Left lung (tissue), 10 donors: Measurements from ENCODE around the gene COL15A1. TPM values are rescaled to one million over a fixed set of nuclear protein-coding genes. Genes with fewer than 3 reads are reported as not detected.

Experiments used
- ATAC-seq: fragments of 200-7000 bp; cut with Tn5 transposase; one replicate; pipeline ENCODE4 v1.9.1; 2020; ENCODE audit warnings: moderate library complexity
- DNase-seq, 4 donors: peaks; one replicate each; pipeline ENCODE4 v3.0.0-alpha.2; 2013 to 2020
- H3K27ac ChIP-seq, 2 donors: fragments of 200-600 bp; sonication (generic) in 1 of 2; one replicate each; pipeline versions ENCODE4 v1.5.0 to v1.8.0; 2020 to 2021
- H3K27me3 ChIP-seq, 2 donors: fragments of 200-600 bp; sonication (generic) in 1 of 2; one replicate each; pipeline versions ENCODE4 v1.5.0 to v1.8.0; 2020 to 2021
- H3K36me3 ChIP-seq, 2 donors: fragments of 200-600 bp; sonication (generic) in 1 of 2; one replicate each; pipeline versions ENCODE4 v1.5.0 to v1.8.0; 2020 to 2021
- H3K4me1 ChIP-seq, 2 donors: fragments of 200-600 bp; one replicate each; pipeline ENCODE4 v1.8.0; 2021
- H3K4me3 ChIP-seq, 2 donors: fragments of 200-600 bp; sonication (generic) in 1 of 2; one replicate each; pipeline versions ENCODE4 v1.5.0 to v1.8.0; 2020 to 2021; ENCODE audit warnings: mild to moderate bottlenecking in 1 of 2
- H3K9me3 ChIP-seq, 2 donors: fragments of 200-600 bp; sonication (generic) in 1 of 2; one replicate each; pipeline versions ENCODE4 v1.5.0 to v1.8.0; 2020 to 2021
- intact Hi-C, 2 donors: fragments of 100-400 bp; cut with DNase I; formaldehyde crosslinking; loops; one replicate each; pipeline versions ENCODE4 v1.11.2 to v1.14.2; 2022
- polyA plus RNA-seq, 6 donors: library from polyadenylated mRNA; unstranded; fragments of 120-200 nt; gene quantifications; one replicate each; pipeline ENCODE4 v1.2.1, GENCODE V29; 2013; ENCODE audit not compliant: insufficient read length in 6 of 6
- total RNA-seq, 2 donors: library from RNA; stranded (reverse); fragmentation: NEBNext Ultra II Directional; extraction: Animal tissue kit (Norgen Biotek cat#: 25700); gene quantifications; one replicate each; pipeline ENCODE4 v1.2.1, GENCODE V29; 2021
- TF ChIP-seq, protein P1 (sequence below), 2 donors: fragments of 200-600 bp; sonication (generic) in 1 of 2; IDR thresholded peaks; one replicate each; pipeline versions ENCODE4 v1.5.0 to v1.8.0; 2021; ENCODE audit warnings: antibody characterized with exemption in 2 of 2
- donor health status: DM: no; HTN: yes; CAD: no.
- donor health status: DM: no; HTN: no; CAD: no.

Gene COL15A1
- total and polyA plus RNA-seq, 8 donors: 2.4 to 58.4 (median 7.4) TPM

DNA sequence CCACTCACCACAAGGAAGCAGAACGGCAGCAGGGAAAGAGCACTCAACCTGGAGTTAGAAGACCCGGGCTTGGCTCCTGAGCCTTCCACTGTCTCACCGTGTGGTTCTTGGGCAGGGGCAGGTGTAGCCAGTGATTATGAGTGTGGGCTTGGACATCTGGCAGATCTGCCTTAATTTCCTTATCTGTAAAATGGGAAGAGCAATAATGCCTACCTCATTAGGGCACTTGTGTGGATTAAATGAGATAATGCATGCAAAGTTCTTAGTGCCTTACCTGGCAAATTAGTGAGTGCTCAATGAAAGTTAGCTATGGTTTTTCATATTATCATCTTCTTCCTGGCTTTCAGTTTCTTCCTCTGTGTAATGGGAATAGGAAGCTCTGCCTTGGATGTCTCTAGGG is 28.1 kb upstream of the COL15A1 start:
- intact Hi-C loops: no loop called here
- Histone ChIP-seq H3K27ac (no peak overlapping the region), H3K4me1 (peaks cover 0 to 4% of the 10 kb centered on the region in 2 donors), H3K27me3 (no peaks in the 10 kb centered on the region), H3K36me3 (no peaks in the 10 kb centered on the region), H3K9me3 (no peaks in the 10 kb centered on the region), H3K4me3 (no peak overlapping the region)
- DNase-seq (no peak), ATAC-seq (no peak)
- TF ChIP-seq, protein P1, sequence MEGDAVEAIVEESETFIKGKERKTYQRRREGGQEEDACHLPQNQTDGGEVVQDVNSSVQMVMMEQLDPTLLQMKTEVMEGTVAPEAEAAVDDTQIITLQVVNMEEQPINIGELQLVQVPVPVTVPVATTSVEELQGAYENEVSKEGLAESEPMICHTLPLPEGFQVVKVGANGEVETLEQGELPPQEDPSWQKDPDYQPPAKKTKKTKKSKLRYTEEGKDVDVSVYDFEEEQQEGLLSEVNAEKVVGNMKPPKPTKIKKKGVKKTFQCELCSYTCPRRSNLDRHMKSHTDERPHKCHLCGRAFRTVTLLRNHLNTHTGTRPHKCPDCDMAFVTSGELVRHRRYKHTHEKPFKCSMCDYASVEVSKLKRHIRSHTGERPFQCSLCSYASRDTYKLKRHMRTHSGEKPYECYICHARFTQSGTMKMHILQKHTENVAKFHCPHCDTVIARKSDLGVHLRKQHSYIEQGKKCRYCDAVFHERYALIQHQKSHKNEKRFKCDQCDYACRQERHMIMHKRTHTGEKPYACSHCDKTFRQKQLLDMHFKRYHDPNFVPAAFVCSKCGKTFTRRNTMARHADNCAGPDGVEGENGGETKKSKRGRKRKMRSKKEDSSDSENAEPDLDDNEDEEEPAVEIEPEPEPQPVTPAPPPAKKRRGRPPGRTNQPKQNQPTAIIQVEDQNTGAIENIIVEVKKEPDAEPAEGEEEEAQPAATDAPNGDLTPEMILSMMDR (IDR thresholded peaks at IDR 0.05): no peak

- TF ChIP-seq, protein P1 (IDR thresholded peaks at IDR 0.05): no peak
- peak in 2 of 4 donors; percentile 14 to 51 for DNase-seq
- Histone ChIP-seq H3K36me3 (no peaks in the 10 kb centered on the region), H3K4me3 (no peak overlapping the region), H3K4me1 (peaks cover 0 to 4% of the 10 kb centered on the region in 2 donors), H3K9me3 (no peaks in the 10 kb centered on the region), H3K27ac (no peak overlapping the region), H3K27me3 (no peaks in the 10 kb centered on the region)
- ATAC-seq: peak; percentile 71
- intact Hi-C loops: no loop called here
Observed at GRCh38 chr9:98916660-98917059, 27.0 kb upstream of the COL15A1 start.

DNA sequence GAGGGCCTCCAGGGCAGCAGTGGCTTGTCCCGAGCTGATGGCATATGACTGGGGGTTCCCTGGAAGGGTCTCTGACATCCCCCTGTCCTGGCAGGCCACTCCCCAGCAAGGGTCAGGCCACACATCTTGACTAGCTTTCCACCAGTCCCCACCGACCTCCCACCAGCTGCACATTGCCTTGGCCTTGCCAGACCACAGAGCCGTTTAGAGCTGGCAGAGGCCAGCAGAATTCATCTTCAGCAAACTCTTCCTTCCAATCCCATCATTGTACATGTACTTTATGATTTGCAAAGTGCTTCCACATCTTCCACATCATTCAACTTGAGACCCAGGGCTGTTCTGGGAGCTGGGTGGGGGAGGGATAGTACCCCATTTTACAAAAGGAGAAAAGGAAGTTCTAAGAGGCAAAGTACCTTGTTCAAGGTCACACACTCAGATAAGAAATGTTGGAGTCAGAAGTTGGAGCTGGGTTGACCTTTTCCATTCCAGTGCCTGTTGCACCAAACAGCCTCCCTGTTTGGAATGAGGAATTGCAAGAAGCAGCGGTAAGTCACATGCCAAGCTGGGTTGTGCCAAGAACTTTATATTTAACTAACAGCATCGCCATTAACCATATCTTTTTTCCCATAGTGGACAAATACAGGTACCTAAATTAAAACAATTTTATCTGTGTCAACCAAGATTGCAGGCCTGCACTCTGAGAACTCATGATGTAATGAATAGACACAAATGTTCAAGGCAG is 25.8 kb upstream of the COL15A1 start:
- H3K4me3 ChIP-seq: no peak overlapping the region
- TF ChIP-seq, protein P1 (IDR thresholded peaks at IDR 0.05): no peak
- no peak overlapping the region for H3K27ac ChIP-seq
- no peaks in the 10 kb centered on the region for H3K27me3 ChIP-seq
- H3K9me3 ChIP-seq: no peaks in the 10 kb centered on the region
- intact Hi-C loops: no loop called here
- DNase-seq (no peak), ATAC-seq (peak; percentile 25)
- no peaks in the 10 kb centered on the region for H3K36me3 ChIP-seq
- peaks cover 4% of the 10 kb centered on the region in 2 donors for H3K4me1 ChIP-seq

DNA sequence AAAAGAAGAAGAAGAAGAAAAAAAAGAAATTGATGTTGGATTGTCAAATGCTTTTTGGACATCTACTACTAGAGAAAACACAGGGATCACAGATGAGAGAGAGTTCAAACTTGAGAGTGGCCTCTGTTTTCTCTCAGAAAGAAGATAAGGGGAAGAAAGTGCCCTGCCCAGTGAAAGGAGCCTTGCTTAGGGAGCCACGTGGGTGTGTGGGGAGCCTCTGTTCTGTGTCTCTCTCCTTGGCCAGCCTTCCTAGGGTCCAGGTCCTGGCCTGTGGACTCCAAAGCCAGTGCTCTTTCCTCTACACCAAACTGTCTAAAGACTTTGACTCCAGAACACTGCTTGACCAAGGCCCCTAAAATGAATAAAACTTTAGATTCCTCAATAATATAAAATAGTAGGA is 22.0 kb upstream of the COL15A1 start:
- Histone ChIP-seq H3K4me3 (no peak overlapping the region), H3K9me3 (no peaks in the 10 kb centered on the region), H3K4me1 (peaks cover 4 to 6% of the 10 kb centered on the region in 2 donors), H3K27me3 (no peaks in the 10 kb centered on the region), H3K36me3 (no peaks in the 10 kb centered on the region), H3K27ac (no peak overlapping the region)
- TF ChIP-seq, protein P1 (IDR thresholded peaks at IDR 0.05): no peak
- no peak for ATAC-seq
- DNase-seq: no peak
- intact Hi-C loops: no loop called here

DNA sequence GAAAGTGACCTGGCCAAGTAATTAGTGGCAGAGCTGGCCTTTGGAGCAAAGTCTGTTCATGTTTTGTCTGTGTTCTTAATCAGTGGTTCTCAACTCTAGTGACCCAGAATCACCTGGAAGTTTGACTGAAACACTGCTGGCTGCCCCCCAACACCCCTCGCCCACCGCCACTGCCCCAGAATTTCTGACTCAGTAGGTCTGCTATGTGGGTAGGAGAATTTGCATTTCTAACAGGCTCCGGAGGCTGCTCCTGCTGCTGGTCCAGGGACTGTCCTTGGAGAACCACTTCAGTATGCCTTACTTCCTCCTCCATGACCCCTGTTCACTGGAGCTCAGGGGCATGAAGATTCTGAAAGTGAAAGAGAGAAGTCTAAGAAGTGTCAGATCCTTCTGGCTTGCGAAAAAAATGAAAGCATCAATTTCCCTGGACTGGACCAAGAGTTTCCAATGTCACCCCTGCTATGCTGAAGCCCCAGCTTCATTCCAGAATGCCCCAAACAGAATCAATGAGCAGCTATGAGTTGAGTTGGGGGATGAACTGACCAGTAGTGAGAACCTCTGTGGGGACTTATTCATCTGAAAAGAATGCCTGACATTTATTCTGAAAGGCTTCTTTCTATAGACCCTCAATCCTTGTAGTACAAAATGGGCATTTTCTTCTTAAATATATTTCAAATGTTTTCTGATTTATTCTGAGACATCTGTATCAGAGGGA is 20.8 kb upstream of the COL15A1 start:
- H3K36me3 ChIP-seq: no peaks in the 10 kb centered on the region
- peaks cover 0 to 6% of the 10 kb centered on the region in 2 donors for H3K4me1 ChIP-seq
- TF ChIP-seq, protein P1 (IDR thresholded peaks at IDR 0.05): no peak
- DNase-seq (no peak), ATAC-seq (peak; percentile 53)
- no peaks in the 10 kb centered on the region for H3K27me3 ChIP-seq
- no peak overlapping the region for H3K4me3 ChIP-seq
- no peaks in the 10 kb centered on the region for H3K9me3 ChIP-seq
- H3K27ac ChIP-seq: no peak overlapping the region
- intact Hi-C loops: no loop called here
